H9 (cell line): ENCODE measurements around the gene AGO3. TPM values are rescaled to one million over a fixed set of nuclear protein-coding genes. Genes with fewer than 3 reads are reported as not detected.

ENCODE experiments used
- DNase-seq: peaks from one replicate; pipeline ENCODE4 v3.0.0-alpha.2; 2017
- H2AFZ ChIP-seq: one replicate; pipeline ENCODE4 v1.6.1; 2013; ENCODE audit warnings: mild to moderate bottlenecking, low read length, control low read depth, moderate library complexity
- H2AK5ac ChIP-seq: 2 replicates; pipeline ENCODE4 v1.6.1; 2013; ENCODE audit warnings: low read length, control low read depth, mixed read lengths; ENCODE audit not compliant: insufficient read length
- H2BK120ac ChIP-seq: one replicate; pipeline ENCODE4 v1.6.1; 2013; ENCODE audit warnings: low read depth, mild to moderate bottlenecking, low read length, control low read depth, inconsistent platforms; ENCODE audit not compliant: poor library complexity, severe bottlenecking
- H2BK12ac ChIP-seq: 2 replicates; pipeline ENCODE4 v1.6.1; 2013; ENCODE audit warnings: low read length, control low read depth, mixed read lengths, low read depth; ENCODE audit not compliant: insufficient read length
- H2BK15ac ChIP-seq: 2 replicates; pipeline ENCODE4 v1.6.1; 2013; ENCODE audit warnings: low read depth, low read length, control low read depth
- H2BK20ac ChIP-seq: one replicate; pipeline ENCODE4 v1.6.1; 2013; ENCODE audit warnings: low read depth, mild to moderate bottlenecking, low read length, control low read depth, inconsistent platforms; ENCODE audit not compliant: poor library complexity, severe bottlenecking
- H2BK5ac ChIP-seq: 2 replicates; pipeline ENCODE4 v1.6.1; 2013; ENCODE audit warnings: low read length, control low read depth, mixed read lengths; ENCODE audit not compliant: insufficient read length
- H3K14ac ChIP-seq: 2 replicates; pipeline ENCODE4 v1.6.1; 2013; ENCODE audit warnings: low read length, control low read depth; ENCODE audit not compliant: insufficient read depth
- H3K18ac ChIP-seq: 2 replicates; pipeline ENCODE4 v1.6.1; 2013; ENCODE audit warnings: low read depth, mild to moderate bottlenecking, mixed read lengths, low read length, control low read depth; ENCODE audit not compliant: insufficient read length
- H3K23ac ChIP-seq: 2 replicates; pipeline ENCODE4 v1.6.1; 2013; ENCODE audit warnings: low read length, control low read depth, mixed read lengths, low read depth; ENCODE audit not compliant: insufficient read length
- H3K23me2 ChIP-seq: 2 replicates; pipeline ENCODE4 v1.6.1; 2013; ENCODE audit warnings: low read depth, mild to moderate bottlenecking, mixed read lengths, low read length, control low read depth; ENCODE audit not compliant: insufficient read length, poor library complexity, severe bottlenecking
- H3K27ac ChIP-seq: 2 replicates; pipeline ENCODE4 v1.5.1; 2013; ENCODE audit warnings: low read length, control low read depth, mixed read lengths, low read depth; ENCODE audit not compliant: insufficient read length
- H3K27me3 ChIP-seq: 2 replicates; pipeline ENCODE4 v1.6.1; 2013; ENCODE audit warnings: low read length, control low read depth, inconsistent platforms; ENCODE audit not compliant: insufficient read depth
- H3K4ac ChIP-seq: 2 replicates; pipeline ENCODE4 v1.6.1; 2013; ENCODE audit warnings: low read depth, mild to moderate bottlenecking, control low read depth, inconsistent platforms, low read length, moderate library complexity
- H3K4me1 ChIP-seq: 2 replicates; pipeline ENCODE4 v1.6.1; 2013; ENCODE audit warnings: low read length, control low read depth, inconsistent platforms; ENCODE audit not compliant: insufficient read depth
- H3K4me2 ChIP-seq: 2 replicates; pipeline ENCODE4 v1.6.1; 2013; ENCODE audit warnings: low read length, control low read depth, mixed read lengths; ENCODE audit not compliant: insufficient read length, insufficient read depth
- H3K56ac ChIP-seq: 2 replicates; pipeline ENCODE4 v1.6.1; 2013; ENCODE audit warnings: low read depth, mild to moderate bottlenecking, mixed read lengths, low read length, control low read depth; ENCODE audit not compliant: insufficient read length
- H3K79me1 ChIP-seq: 2 replicates; pipeline ENCODE4 v1.6.1; 2013; ENCODE audit warnings: low read depth, mild to moderate bottlenecking, moderate library complexity, low read length, control low read depth, inconsistent platforms; ENCODE audit not compliant: insufficient read depth, poor library complexity, severe bottlenecking
- H3K79me2 ChIP-seq: 2 replicates; pipeline ENCODE4 v1.6.1; 2013; ENCODE audit warnings: low read length, control low read depth, inconsistent platforms; ENCODE audit not compliant: insufficient read depth
- H3K9ac ChIP-seq: 2 replicates; pipeline ENCODE4 v1.6.1; 2013; ENCODE audit warnings: low read length, control low read depth, mixed read lengths; ENCODE audit not compliant: insufficient read length; ENCODE audit errors: extremely low read depth
- H3K9me3 ChIP-seq: one replicate; pipeline ENCODE4 v1.6.1; 2013; ENCODE audit warnings: low read depth, low read length, inconsistent platforms; ENCODE audit not compliant: control insufficient read depth
- H3T11ph ChIP-seq: one replicate; pipeline ENCODE4 v1.6.1; 2013; ENCODE audit warnings: mild to moderate bottlenecking, low read length, control low read depth, inconsistent platforms
- H4K20me1 ChIP-seq: one replicate; pipeline ENCODE4 v1.6.1; 2013; ENCODE audit not compliant: control insufficient read depth, insufficient read length, insufficient read depth
- H4K5ac ChIP-seq: 2 replicates; pipeline ENCODE4 v1.6.1; 2013; ENCODE audit warnings: low read depth, mild to moderate bottlenecking, mixed read lengths, low read length, control low read depth; ENCODE audit not compliant: insufficient read length
- H4K8ac ChIP-seq: replicated peaks from 2 replicates; pipeline ENCODE4 v1.6.1; 2013; ENCODE audit warnings: low read length, control low read depth, mixed read lengths, low read depth; ENCODE audit not compliant: insufficient read length
- H4K91ac ChIP-seq: 2 replicates; pipeline ENCODE4 v1.6.1; 2013; ENCODE audit warnings: low read depth, mild to moderate bottlenecking, moderate library complexity, mixed read lengths, low read length, control low read depth; ENCODE audit not compliant: insufficient read length
- H3K27ac Mint-ChIP-seq, 3 experiments: 2 replicates in 2 of 3; 3 replicates in 1 of 3; pipeline ENCODE4 v1.8.0; 2020 to 2021; ENCODE audit warnings: mixed read lengths in 3 of 3, mild to moderate bottlenecking in 1 of 3, moderate library complexity in 1 of 3
- H3K27me3 Mint-ChIP-seq: 2 replicates; pipeline ENCODE4 v1.8.0; 2021; ENCODE audit warnings: low read depth, mild to moderate bottlenecking, moderate library complexity, mixed read lengths
- H3K36me3 Mint-ChIP-seq, 3 experiments: 2 replicates in 2 of 3; 3 replicates in 1 of 3; pipeline ENCODE4 v1.8.0; 2020 to 2021; ENCODE audit warnings: low read depth in 3 of 3, mixed read lengths in 3 of 3; ENCODE audit not compliant: insufficient read depth in 1 of 3
- H3K4me1 Mint-ChIP-seq, 2 experiments: 2 replicates each; pipeline ENCODE4 v1.8.0; 2020; ENCODE audit warnings: mixed read lengths in 2 of 2
- H3K4me3 Mint-ChIP-seq, 2 experiments: 2 replicates in 1 of 2; 3 replicates in 1 of 2; pipeline ENCODE4 v1.8.0; 2020 to 2021; ENCODE audit warnings: mild to moderate bottlenecking in 2 of 2, mixed read lengths in 2 of 2, moderate library complexity in 1 of 2
- H3K9me3 Mint-ChIP-seq, 2 experiments: 2 replicates in 1 of 2; 3 replicates in 1 of 2; pipeline ENCODE4 v1.8.0; 2020; ENCODE audit warnings: mild to moderate bottlenecking in 2 of 2, mixed read lengths in 2 of 2, moderate library complexity in 1 of 2
- WGBS: extraction: QIAGEN DNeasy Blood & Tissue Kit; methylation state at CpG from one replicate; pipeline ENCODE4 v1.1.7; 2013; ENCODE audit warnings: missing lambda C conversion rate, low lambda C conversion rate, mixed read lengths; ENCODE audit not compliant: insufficient read length; ENCODE audit errors: extremely low coverage; 5-methylcytosine and 5-hydroxymethylcytosine counted together
- total RNA-seq: library from RNA; stranded (reverse); gene quantifications from 2 replicates; pipeline ENCODE4 v1.2.1, GENCODE V29; 2021
- TF ChIP-seq, protein P1 (sequence below): fragments of 200-600 bp; sonication (generic); conservative IDR thresholded peaks from 3 replicates; pipeline ENCODE4 v1.8.0; 2021; ENCODE audit warnings: antibody characterized with exemption, mild to moderate bottlenecking

The AGO3 gene
- total RNA-seq, 1 experiment from 2014 or later = 27.0 TPM

DNA sequence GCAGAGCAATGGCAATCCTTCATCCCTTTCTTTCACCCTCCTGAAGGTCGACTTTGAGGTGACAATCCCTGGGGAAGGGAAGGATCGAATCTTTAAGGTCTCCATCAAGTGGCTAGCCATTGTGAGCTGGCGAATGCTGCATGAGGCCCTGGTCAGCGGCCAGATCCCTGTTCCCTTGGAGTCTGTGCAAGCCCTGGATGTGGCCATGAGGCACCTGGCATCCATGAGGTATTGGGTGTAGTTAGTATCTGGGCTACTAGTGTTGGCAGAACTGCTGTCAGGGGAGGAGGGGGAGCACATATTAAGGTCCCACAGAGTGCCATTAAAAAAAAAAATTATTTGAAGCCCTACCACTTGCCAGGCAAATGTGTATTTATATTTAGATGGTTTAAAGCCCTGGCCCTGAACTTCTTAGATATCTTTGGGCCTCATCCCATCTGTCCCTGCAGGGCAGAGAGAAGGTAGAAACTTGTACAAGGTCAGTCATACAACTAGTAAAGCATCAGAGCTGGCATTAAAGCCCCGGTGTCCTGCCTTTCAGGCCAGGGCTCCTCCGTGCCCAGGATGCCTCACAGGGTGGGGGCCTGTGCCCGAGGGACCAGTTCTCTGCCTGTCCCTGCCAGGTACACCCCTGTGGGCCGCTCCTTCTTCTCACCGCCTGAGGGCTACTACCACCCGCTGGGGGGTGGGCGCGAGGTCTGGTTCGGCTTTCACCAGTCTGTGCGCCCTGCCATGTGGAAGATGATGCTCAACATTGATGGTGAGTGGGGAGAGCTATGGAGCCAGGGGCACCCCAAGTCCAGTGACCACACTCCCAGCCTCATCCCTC, 37.6 kb upstream of the AGO3 start:
- no peak overlapping the region for H2AK5ac ChIP-seq
- H3K4me1 Mint-ChIP-seq = peaks cover 0 to 6% of the 10 kb centered on the region in 2 experiments; a peak in 1 of 4 replicates
- no peaks in the 10 kb centered on the region for H3K27me3 ChIP-seq
- peaks cover 42 to 94% (median 82%) of the 10 kb centered on the region in 3 experiments; a peak in 6 of 7 replicates for H3K36me3 Mint-ChIP-seq
- no peak overlapping the region for H2BK12ac ChIP-seq
- H3K79me1 ChIP-seq = peaks cover 6% of the 10 kb centered on the region
- no peak overlapping the region for H3K14ac ChIP-seq
- DNase-seq = no peak
- no peak overlapping the region for H4K91ac ChIP-seq
- H3K56ac ChIP-seq = no peak overlapping the region
- H4K8ac ChIP-seq = no peak overlapping the region
- no peak overlapping the region for H3K27ac Mint-ChIP-seq
- peaks cover under 1% of the 10 kb centered on the region; the same call in 1 of the 2 replicates for H3K79me2 ChIP-seq
- no peaks in the 10 kb centered on the region for H3K23me2 ChIP-seq
- H2BK15ac ChIP-seq = no peak overlapping the region
- no peaks in the 10 kb centered on the region for H3K27me3 Mint-ChIP-seq
- WGBS = no CpG with 5 or more reads among the region's 14 CpGs
- H3K9me3 Mint-ChIP-seq = no peaks in the 10 kb centered on the region
- no peak overlapping the region for H3K4ac ChIP-seq
- no peak overlapping the region for H3K4me3 Mint-ChIP-seq
- no peak overlapping the region for H3K4me2 ChIP-seq
- no peak overlapping the region for H3K23ac ChIP-seq
- H3K18ac ChIP-seq = no peak overlapping the region
- no peak overlapping the region for H2AFZ ChIP-seq
- no peak overlapping the region for H3T11ph ChIP-seq
- no peaks in the 10 kb centered on the region for H3K4me1 ChIP-seq
- H3K9ac ChIP-seq = no peak overlapping the region
- H2BK20ac ChIP-seq = no peak overlapping the region
- H2BK120ac ChIP-seq = no peak overlapping the region
- H2BK5ac ChIP-seq = no peak overlapping the region
- no peak overlapping the region for H4K5ac ChIP-seq
- H3K27ac ChIP-seq = no peak overlapping the region
- no peaks in the 10 kb centered on the region for H3K9me3 ChIP-seq
- TF ChIP-seq, protein P1, sequence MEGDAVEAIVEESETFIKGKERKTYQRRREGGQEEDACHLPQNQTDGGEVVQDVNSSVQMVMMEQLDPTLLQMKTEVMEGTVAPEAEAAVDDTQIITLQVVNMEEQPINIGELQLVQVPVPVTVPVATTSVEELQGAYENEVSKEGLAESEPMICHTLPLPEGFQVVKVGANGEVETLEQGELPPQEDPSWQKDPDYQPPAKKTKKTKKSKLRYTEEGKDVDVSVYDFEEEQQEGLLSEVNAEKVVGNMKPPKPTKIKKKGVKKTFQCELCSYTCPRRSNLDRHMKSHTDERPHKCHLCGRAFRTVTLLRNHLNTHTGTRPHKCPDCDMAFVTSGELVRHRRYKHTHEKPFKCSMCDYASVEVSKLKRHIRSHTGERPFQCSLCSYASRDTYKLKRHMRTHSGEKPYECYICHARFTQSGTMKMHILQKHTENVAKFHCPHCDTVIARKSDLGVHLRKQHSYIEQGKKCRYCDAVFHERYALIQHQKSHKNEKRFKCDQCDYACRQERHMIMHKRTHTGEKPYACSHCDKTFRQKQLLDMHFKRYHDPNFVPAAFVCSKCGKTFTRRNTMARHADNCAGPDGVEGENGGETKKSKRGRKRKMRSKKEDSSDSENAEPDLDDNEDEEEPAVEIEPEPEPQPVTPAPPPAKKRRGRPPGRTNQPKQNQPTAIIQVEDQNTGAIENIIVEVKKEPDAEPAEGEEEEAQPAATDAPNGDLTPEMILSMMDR = no peak
- H4K20me1 ChIP-seq = peaks cover 2% of the 10 kb centered on the region
